HG02885 (cell line): Measurements from ENCODE around the gene AMOTL2.
A peak's percentile ranks its signal among the peaks of the same experiment; 100 is the strongest.

Experiments
- ATAC-seq: cut with Tn5 transposase; IDR thresholded peaks from one replicate; pipeline ENCODE4 v1.9.1; 2021; ENCODE audit warnings: mild to moderate bottlenecking; ENCODE audit not compliant: unreplicated experiment, poor library complexity

The AMOTL2 gene

GRCh38 chr3:134322286-134322685, 52.0 kb downstream of the AMOTL2 start:
- ATAC-seq: no peak

- no peak for ATAC-seq
These were observed 53.5 kb downstream of the AMOTL2 start for GRCh38 chr3:134320749-134321148.

GRCh38 chr3:134319931-134320330, 54.3 kb downstream of the AMOTL2 start:
- ATAC-seq: no peak

GRCh38 chr3:134318166-134318565, 56.1 kb downstream of the AMOTL2 start:
- no peak for ATAC-seq

GRCh38 chr3:134317106-134317947, 56.9 kb downstream of the AMOTL2 start:
- ATAC-seq: no peak

- ATAC-seq: no peak
These were observed 58.8 kb downstream of the AMOTL2 start for GRCh38 chr3:134315286-134316106.

- ATAC-seq: no peak
These were observed 59.5 kb downstream of the AMOTL2 start for GRCh38 chr3:134314588-134315285.

- no peak for ATAC-seq
These were observed 60.2 kb downstream of the AMOTL2 start for GRCh38 chr3:134313847-134314587.

- no peak for ATAC-seq
These were observed 61.1 kb downstream of the AMOTL2 start for GRCh38 chr3:134312873-134313846.

- ATAC-seq: peak; percentile 40
These were observed 62.0 kb downstream of the AMOTL2 start for GRCh38 chr3:134312072-134312872.

- ATAC-seq: no peak
These were observed 62.6 kb downstream of the AMOTL2 start for GRCh38 chr3:134311693-134312071.

- ATAC-seq: no peak
These were observed 63.0 kb downstream of the AMOTL2 start for GRCh38 chr3:134311265-134311664.

- ATAC-seq: no peak
These were observed 64.1 kb downstream of the AMOTL2 start for GRCh38 chr3:134309987-134310700.

GRCh38 chr3:134308350-134308891, 65.8 kb downstream of the AMOTL2 start:
- ATAC-seq: peak; percentile 67

- ATAC-seq: no peak
These were observed 66.8 kb downstream of the AMOTL2 start for GRCh38 chr3:134307425-134307824.

- ATAC-seq: no peak
These were observed 67.9 kb downstream of the AMOTL2 start for GRCh38 chr3:134306320-134306719.
